Measurements from ENCODE around the gene CYB5A. TPM values are rescaled to one million over a fixed set of nuclear protein-coding genes. Genes with fewer than 3 reads are reported as not detected.

The CYB5A gene
- total RNA-seq, 1 donor from 2014 or later, result 66.2 TPM

DNA sequence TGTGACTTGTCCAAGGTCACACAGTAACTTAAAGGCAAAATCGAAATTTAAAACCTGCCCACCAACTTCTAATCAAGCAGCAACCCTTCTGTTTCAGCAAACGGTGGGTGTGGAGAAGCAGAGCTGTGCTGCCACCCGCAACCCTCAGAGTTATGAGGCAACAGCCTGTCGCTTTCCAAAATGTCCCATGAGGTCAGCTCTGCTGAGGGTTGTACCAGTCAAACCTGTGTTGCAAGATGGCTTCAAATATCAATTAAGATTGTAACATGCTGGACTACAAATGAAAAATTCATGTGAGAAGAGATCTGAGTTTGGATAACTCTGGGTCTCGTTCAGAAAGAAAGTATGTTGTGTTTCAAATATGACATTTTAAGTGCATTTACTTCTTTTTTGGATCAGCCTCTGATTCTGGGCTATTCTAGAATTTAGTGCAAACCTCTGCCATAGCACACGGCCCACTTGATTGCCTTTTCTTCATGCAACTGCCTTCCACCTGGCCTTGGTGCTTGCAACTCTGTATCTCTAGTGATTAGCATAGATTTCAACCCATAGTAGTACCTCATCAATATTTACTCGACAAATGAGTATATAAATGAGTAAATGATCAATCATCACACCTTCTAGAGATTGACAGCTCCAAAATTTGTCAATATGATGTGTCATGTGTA is 74.2 kb downstream of the CYB5A start:
- no peak for DNase-seq (ENCODE audit: low read depth)

- no peak for DNase-seq (ENCODE audit: low read depth)
Measured at GRCh38 chr18:74216661-74217110, 75.1 kb downstream of the CYB5A start.

- no peak for DNase-seq (ENCODE audit: low read depth)
Measured at GRCh38 chr18:74215863-74216262, 75.9 kb downstream of the CYB5A start.

- DNase-seq (ENCODE audit: low read depth), result no peak
Measured at GRCh38 chr18:74213429-74213828, 78.3 kb downstream of the CYB5A start.

- no peak for DNase-seq (ENCODE audit: low read depth)
Measured at GRCh38 chr18:74204526-74205152, 87.1 kb downstream of the CYB5A start.

GRCh38 chr18:74203811-74204210 is 88.0 kb downstream of the CYB5A start:
- no peak for DNase-seq (ENCODE audit: low read depth)

Other genes starting within 250 kb of the CYB5A start
- 0.83 and 0.91 TPM in 2 replicates for gene FBXO15, start 144.1 kb downstream of the CYB5A start, total RNA-seq
- 29.6 and 44.9 TPM in 2 replicates for gene TIMM21, start 143.4 kb downstream of the CYB5A start, total RNA-seq
- gene C18orf63, start 23.9 kb upstream of the CYB5A start, total RNA-seq, result not detected in 2 replicates
- gene DIPK1C, start 165.3 kb upstream of the CYB5A start, total RNA-seq, result not detected in 2 replicates
- 58.0 and 66.5 TPM in 2 replicates for gene CNDP2, start 204.4 kb upstream of the CYB5A start, total RNA-seq
- gene CNDP1, start 242.5 kb upstream of the CYB5A start, total RNA-seq, result not detected in 2 replicates